Measurements from ENCODE around the gene FCHSD2.

DNA sequence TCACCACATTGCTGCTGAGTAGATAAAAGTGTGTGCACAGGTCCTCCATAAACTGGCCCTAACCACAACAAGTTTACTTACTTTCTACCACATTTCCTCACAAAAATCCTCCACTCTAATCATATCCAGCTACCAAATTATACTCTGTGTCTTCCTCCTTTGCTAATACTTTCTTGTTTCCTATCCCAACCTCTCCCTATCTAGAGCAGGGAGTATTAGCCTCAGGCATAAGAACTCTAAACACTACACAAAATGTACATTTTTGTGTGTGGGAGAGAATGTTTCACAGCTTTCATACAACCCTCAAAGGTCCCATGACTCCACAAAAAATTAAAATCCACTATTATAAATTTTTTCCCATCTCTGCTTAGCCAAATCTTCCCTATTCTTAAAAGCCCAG is 255.5 kb downstream of the FCHSD2 start:
- no peak for TF ChIP-seq EZH2 (IDR thresholded peaks at IDR 0.05; ENCODE audit: insufficient read depth, poor library complexity, severe bottlenecking)
- no peak for TF ChIP-seq EZH2phosphoT487 (IDR thresholded peaks at IDR 0.05; ENCODE audit: insufficient read depth, low read depth)

Data from GM23248 (cell line).